Measurements from ENCODE around the gene AHCY.
"Not testable (repeated sequence)": the region's sequence is repeated elsewhere in the genome, so short reads cannot be mapped to it uniquely, and the experiment has no call there.

Gene AHCY

DNA sequence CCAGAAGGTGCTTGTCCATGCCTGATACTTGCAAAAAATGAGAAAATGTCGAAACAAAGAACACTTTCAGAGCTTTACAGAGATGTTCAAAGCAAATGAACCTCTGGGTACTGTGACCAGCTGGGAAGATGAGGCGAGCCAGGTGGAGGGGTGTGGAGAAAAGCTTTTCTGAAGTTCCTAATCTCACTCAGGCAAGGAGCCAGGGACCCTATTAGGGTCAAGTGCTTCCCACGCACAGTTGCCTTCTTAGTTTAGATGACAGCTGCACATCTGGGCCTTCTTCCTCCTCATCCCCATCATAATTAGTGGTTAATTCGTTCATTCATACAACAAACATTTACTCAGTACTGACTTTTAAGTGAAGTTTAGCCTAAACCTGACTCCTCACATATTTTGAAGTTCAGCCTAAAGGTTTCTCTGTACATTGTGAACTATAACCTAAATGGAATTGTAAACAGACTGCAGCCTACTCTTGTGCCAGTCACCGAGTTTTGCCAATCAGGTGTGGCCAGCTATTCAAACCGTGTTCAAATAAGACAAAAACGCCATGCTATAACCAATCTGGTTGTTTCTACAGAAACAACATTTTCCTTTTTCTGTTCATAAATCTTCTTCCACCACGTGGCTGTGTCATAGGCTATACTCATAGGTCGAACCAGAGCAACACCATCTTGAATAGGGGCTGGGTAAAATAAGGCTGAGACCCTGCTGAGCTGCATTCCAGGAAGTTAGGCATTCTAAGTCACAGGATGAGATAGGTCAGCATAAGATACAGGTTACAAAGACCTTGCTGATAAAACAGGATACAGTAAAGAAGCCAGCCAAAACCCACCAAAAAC is 19.3 kb upstream of the AHCY start:
- no peak for DNase-seq (ENCODE audit: low spot score)

DNA sequence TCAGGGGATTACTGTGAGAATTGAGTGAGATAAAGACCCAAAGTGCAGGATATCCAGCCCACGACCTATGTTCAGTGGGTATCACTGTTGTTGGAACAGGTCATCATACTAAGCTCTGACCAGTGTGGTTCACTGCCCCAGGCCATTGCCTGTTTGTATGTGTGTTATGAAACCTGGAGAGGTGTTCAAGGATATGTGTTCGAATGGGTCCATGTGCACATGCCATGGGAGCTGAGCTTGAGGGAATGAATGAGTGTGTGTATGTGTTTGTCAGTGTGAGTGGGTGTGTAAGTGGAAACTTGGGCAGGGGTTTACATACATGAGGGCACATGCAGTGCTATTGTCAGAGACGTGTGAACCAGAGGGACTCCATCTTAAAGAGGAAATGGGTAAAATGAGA is 17.7 kb upstream of the AHCY start:
- no peak for DNase-seq (ENCODE audit: low spot score)

DNA sequence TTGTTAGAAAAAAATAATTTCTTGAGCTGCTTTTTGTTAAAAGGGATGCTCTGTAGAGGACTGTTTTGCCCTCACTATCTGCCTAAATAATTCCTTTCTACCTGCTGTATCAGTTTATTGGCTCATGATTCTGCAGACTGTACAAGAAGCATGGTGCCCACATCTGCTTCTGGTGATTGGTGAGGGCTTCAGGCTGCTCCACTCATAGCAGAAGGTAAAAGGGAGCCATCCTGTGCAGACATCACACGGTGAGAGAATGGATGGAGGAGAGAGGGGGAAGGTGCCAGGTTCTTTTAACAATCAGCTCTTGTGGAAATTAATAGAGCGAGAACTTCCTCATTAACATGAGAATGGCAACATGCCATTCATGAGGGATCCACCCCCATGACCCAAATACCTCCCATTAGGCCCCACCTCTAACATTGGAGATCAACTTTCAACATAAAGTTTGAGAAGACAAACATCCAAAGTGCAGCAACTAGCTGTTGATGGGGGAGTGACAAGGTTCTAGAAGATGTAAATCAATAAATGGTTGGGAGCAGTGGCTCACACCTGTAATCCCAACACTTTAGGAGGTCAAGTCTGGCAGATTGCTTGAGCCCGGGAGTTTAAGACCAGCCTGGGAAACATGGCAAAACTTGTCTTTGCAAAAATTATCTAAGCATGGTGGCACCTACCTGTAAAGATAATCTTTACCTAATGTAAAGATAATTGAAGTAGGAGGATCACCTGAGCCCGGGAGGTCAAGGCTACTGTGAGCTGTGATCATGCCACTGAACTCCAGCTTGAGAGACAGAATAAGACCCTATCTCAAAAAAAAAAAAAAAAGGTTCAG is 15.7 kb upstream of the AHCY start:
- DNase-seq (ENCODE audit: low spot score): no peak

DNA sequence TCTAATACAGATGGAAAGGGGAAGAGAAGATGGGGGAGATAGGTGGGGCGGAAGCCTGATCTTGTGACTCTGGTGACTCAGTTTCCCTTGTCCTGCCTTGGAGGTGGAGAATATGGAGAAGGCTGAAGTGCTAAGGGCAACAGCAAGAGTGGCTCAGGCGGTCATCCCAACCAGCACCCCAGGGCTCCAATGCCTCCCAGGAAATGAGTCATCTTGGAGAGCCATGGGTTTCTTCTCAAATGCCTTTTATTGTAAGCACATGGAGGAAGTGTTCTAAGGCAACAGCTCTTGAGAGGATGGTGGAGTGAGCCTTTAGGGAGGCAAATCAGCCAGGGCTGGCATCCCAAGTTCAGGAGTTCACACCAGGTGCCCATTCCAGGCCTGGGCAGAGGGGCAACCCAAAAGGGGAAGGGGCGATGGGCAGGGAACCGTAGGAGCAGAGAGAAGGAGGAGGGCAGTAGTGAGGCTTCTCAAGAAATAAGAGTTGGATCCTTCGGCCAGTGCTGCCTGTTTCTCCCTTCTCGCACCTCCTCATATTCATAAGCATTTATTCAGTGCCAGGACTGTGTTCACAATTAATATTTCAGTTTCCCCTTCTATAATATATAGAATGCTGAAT is 13.2 kb upstream of the AHCY start:
- no peak for DNase-seq (ENCODE audit: low spot score)

DNA sequence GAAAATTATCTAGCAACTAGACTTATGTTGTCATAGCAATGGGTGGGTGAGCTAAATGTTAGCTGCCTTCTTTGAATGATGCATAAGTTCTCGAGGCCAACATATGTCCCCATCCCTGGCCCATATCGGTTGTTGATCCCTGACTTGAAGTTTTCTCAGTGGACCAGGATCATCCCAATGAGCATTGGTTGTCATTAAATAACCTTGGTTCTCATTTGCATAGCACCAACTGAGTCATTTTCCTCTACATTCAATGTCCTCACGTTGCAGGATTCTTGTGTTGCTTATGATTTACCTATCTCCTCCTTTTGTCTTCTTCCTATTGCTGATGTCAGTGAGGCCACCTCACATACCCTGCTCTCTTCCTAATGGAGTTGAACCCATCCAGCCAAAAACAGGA is 12.1 kb upstream of the AHCY start:
- DNase-seq (ENCODE audit: low spot score): no peak

DNA sequence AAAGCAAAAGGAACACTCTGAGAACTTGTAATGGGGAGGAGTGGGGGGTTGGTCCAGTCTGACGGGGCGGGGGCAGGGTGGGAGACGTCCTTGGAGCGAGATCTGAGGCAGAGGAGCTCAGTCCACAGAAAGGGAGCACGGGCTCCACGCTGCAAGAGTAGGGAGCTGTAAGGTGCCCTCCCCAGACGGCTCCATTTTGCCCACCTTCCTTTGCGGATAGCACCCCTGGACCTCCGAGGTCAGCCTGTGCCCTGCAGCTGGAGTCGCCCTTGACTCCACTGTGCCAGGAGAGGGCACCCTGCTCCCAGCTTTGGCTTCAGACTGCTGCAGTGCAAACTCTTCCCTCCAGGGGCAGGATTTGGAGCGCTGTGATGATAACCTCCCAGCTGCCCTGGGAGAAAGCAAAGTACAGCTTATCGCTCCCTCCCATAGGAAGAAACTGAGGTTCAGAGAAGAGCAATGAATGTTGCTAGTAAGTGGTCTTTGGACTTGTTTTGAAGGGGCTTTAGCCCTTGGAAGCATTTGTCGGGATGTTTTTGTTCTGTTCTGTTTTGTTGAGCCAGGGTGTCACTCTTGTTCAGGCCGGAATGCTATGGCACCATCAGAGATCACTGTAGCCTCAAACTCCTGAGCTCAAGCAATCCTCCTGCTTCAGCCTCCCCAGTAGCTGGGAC is 9.5 kb upstream of the AHCY start:
- peak; percentile 88 for DNase-seq (ENCODE audit: low spot score)

DNA sequence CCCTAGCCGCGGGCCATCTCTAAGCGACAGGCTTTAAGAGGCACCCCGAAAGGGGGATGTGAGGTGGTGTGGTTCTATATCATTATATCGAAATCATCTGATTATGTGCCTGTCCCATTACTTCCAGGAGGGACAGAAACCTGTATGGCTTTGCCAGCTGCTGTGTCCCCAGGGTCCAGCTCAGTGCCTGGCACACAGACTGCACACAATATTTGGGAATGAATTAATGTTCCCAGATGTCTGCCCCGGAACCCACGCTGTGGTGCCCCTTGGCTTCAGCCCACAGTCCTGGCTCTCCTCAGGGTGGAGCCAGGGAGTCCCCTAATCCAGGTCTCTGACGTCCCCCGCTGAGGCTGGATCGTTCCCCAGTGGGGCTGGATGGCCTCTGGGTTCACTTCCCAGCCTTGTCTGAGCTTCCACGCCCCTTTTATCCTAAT is 8.9 kb upstream of the AHCY start:
- DNase-seq (ENCODE audit: low spot score): no peak

DNA sequence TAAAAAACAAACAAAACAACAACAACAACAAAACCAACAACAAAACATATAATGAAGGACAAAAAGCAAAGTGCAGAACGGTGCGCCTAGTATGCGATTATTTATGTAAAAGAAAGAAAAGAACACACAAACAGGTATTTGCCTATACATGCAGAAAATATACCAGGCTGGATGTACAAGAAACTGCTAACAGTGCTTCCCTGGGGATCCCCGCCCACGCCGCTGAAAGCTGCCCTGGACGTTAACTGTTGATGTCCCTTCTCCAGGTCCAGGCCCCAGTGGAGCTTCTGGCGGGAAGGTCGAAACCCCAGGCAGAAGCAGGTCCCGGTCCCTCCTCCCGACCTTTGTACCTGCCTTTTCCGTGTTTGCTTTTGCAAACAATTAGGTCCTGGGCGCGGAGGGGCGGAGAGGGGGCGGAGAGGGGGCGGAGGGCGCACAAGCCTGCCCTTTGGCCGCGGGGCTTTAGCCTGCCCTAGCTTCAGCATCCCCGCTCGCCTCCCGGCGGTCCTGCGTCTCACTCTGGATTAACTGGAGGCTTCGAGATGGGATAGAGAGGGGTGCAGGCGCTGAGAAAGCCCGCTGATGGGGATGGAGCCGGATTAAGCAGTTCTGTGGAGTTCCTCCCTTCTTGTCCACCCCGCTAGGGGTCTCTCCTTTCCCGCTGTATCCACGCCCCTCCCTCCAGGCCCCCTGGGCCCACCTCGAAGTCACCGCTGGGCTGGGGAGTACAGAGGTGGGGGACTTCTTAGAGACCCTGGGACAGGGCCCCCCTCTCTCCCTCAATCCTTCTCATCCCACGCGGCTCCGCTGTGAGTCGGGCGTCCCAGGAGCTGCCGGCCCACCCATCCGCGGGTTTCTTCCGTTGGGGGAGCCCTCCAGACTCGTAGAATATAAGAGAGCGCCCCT is 8.2 kb upstream of the AHCY start:
- peak; percentile 91 for DNase-seq (ENCODE audit: low spot score)

DNA sequence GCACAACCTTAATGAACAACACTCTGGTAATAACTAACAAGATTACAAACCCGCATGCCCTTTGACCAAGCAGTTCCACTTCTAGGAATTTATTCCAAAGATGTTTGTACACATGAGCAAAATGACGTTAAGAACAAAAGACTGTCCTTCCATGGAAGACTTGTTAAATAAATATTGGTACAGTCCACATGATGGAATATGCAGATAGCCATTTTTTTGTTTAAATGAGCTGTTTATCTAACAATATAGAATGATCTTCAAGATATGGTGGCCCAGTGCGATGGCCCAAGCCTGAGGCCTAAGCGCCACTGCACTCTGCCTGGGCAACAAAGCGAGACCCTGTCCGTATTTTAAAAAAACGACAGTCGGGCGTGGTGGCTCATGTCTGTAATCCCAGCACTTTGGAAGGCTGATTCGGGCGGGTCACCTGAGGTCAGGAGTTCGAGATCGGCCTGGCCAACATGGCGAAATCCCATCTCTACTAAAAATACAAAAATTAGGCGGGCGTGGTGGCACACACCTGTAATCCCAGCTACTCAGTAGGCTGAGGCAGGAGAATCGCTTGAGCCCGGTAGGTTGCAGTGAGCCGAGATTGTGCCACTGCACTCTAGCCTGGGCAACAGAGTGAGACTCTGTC is 7.4 kb upstream of the AHCY start:
- no peak for DNase-seq (ENCODE audit: low spot score)

DNA sequence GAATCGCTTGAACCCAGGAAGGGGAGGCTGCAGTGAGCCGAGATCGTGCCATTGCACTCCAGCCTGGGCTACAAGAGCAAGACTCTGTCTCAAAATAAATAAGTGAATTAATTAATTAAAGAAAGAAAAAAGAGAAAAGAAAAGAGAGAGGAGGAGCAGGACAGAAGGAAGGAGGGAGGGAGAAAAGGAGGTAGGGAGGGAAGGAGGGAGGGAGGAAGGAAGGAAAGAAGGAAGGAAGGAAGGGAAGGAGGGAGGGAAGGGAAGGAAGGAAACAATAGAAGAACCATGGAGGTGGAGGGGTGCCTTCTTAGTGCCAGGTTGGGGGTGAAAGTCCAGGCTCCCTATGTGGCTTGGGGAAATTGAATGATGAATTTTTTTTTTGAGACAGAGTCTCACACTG is 6.5 kb upstream of the AHCY start:
- no peak for DNase-seq (ENCODE audit: low spot score)

DNA sequence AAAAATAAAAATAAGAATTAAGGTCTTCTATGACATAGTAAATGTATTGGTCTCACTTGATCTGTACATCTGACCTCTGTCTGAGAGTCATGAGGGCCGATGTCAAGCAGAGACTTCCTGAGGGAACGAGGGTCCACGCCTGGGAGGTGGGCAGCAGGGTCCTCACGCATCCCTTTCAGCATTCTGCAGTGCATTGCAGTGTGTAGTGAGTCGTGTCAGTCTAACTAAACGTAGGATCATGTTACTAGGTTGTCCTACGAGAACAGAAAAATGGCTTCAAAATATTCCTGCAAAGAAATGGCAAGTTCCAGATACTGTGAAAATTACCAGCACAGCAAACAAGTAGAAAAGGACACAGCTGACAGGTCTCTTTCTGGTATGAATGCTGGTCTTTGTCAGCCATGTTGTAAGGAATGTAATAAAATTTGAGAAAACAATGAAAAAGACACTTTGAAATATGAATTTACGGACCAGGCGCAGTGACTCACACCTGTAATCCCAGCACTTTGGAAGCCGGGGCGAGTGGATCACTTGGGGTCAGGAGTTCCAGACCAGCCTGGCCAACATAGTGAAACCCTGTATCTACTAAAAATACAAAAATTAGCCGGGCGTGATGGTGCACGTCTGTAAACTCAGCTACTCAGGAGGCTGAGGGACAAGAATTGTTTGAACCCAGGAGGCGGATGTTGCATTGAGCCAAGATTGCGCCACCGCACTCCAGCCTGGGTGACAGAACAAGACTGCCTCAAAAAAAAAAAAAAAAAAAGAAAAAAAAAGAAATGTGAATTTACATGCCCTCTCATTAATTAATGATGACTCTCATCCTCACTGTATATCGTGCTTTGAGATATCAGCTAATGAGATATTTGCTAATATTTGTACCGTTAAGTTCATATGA is 2.4 kb upstream of the AHCY start:
- no peak for DNase-seq (ENCODE audit: low spot score)

DNA sequence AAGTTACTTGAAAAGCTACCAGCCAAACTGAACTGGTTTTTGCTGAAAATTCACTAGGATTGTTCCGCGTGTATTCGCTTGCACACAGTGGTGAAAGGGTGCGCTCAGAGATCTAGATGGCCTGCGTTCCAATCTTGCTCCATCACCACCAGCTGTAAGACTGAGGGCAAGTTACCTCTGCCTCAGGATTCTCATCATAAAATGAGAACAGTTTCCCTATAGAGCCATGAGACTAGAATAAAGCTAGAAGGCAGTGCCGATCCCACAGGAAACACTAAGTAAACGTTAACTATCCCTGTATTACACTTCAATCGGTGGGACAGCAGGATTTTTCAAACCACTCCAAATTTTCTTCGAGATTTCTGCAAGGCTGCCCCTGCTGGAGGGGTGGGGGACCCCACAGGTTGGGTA is 838 bp downstream of the AHCY start:
- no peak for DNase-seq (ENCODE audit: low spot score)

DNA sequence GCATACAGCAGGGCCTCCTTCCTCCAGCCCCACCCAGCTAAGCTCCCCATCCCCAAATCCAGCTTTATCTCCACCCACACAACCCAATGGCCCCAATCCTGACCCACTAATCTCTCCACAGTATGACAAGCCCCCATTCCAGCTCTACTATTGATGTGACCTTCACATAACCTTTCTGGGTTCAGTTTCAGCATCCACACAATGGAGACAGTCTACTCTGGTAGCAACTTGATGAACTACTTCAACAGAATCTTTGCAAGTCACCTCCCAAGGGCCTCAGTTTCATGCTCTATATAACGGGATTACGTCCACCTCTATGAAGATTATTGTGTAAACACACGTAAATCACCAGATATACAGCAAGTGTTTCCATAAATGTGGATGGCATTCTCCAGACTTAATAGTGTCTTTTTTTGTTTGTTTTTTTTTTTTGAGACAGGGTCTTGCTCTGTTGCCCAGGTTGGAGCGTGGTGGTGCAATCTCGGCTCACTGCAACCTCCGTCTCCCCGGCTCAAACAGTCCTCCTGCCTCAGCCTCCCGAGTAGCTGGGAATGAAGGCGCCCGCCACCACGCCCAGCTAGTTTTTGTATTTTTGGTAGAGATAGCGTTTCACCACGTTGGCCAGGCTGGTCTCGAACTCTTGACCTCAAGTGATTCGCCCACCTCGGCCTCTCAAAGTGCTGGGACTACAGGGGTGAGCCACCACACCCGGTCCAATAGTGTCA is 1.4 kb downstream of the AHCY start:
- no peak for DNase-seq (ENCODE audit: low spot score)

DNA sequence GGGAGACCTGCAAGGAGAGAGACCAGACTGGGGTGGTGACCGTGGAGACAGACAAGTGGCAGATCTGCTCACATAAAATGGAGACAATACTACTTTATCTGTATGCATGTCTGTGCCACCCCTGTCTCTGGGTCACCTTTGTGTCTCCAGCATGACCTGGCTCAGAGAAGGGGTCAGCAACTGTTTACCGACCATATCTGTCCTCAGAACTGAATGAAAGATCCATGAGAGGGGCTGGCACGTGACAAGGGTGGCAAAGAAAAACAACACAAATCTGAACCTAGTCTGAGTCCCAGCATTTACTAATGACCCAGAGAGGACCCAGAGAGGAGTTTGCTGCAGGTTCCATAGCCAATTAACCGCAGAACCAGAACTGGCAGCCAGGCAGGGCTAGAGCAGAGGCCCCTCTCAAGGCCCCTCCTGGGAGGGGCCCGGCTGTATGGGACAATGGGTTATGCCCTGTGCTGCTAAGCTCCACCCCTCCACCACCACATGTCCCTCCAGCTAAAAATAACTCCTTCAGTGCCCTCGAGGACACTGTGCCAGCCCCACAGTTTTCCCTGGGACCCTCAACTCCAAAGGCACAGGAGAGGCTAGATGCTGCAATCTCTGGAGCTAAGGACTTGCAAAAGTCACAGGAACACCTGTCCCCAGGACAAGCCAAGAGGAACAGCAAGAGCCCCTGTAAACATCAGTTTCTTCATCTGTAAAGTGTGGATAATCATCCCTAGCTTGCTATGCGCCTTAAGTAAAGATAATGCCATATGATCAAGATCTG is 2.2 kb downstream of the AHCY start:
- peak; percentile 72 for DNase-seq (ENCODE audit: low spot score)

DNA sequence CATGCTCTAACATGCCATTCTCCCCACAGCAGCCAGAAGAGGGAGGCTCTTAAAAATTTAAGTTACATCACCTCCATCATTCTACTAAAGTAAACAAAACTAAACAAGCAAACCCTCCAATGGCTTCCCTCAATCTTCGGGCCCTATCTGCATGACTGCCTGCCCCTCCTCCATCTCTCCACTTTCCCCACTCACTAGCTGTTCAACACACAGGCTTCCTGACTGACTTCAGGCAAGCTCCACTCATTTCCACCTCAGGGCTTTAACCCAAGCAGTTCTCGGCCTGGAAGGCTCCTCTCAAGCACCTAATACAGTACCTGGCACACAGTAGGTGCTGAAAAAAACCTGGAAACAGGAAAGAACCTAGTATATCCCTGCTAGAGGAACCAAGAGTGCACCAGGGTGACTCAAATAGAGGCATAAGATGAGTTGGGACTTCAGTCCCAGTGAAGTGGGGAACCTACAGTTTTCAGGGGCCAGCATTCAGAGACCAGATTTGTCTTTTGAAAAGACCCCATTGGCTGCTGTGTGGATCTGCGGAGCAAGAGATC is 2.8 kb downstream of the AHCY start:
- DNase-seq (ENCODE audit: low spot score): peak; percentile 90

DNA sequence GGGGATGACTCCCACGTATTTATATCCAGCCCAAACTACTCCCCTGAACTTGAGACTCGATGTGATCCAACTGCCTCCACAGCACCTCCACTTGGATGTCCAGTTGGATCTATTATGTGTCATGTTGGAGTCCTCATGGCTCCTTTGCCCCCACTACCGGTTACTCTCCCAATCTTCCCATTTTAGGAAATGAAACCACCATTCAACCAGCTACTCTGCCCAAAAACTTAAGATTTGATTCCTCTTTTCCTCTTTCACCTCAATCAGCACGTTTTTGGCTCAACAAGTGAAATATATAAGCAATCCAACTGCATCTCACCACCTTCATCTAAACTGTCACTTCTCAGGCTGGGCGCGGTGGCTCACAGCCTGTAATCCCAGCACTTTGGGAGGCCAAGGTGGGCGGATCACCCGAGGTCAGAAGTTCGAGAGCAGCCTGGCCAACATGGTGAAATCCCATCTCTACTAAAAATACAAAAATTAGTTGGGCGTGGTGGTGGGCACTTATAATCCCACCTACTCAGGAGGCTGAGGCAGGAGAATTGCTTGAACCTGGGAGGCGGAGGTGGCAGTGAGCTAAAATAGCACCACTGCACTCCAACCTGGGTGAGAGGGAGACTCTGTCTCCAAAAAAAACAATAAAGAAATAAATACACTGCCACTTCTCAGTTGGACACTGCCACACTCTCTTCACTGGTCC is 3.4 kb downstream of the AHCY start:
- no peak for DNase-seq (ENCODE audit: low spot score)

DNA sequence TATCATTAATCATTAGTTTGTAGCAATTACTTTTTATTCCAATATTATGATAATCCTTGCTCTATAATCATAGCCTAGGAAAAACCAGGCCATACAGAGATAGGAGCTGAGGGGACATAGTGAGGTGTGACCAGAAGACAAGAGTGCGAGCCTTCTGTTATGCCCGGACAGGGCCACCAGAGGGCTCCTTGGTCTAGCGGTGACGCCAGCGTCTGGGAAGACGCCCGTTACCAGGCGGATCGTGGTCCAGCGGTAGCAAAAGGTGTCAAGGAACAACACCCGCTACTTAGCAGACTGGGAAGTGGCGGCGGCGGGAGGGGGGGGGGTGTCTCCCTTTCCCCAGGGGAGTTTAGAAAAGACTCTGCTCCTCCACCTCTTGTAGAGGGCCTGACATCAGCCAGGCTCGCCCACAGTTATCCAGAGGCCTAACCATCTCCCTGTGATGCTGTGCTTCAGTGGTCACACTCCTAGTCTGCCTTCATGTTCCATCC is 4.8 kb downstream of the AHCY start:
- DNase-seq (ENCODE audit: low spot score): not testable (repeated sequence)

Measured in HuH-7 (cell line).